SU-DHL-6 (cell line): ENCODE data around the gene CPED1.

Experiments used
- EZH2phosphoT487 ChIP-seq: fragments of 200-600 bp; sonication (generic), shearing (Covaris generic); conservative IDR thresholded peaks from 2 replicates; pipeline ENCODE4 v1.6.1; 2018; ENCODE audit warnings: mild to moderate bottlenecking, antibody characterized with exemption, low read length, moderate library complexity, mixed read lengths
- TF ChIP-seq, protein P1 (sequence below): fragments of 200-600 bp; sonication (generic); IDR thresholded peaks from one replicate; pipeline ENCODE4 v1.5.1; 2017; ENCODE audit warnings: antibody characterized with exemption, mild to moderate bottlenecking, low read length, moderate library complexity; ENCODE audit not compliant: insufficient read depth, poor library complexity, severe bottlenecking

DNA sequence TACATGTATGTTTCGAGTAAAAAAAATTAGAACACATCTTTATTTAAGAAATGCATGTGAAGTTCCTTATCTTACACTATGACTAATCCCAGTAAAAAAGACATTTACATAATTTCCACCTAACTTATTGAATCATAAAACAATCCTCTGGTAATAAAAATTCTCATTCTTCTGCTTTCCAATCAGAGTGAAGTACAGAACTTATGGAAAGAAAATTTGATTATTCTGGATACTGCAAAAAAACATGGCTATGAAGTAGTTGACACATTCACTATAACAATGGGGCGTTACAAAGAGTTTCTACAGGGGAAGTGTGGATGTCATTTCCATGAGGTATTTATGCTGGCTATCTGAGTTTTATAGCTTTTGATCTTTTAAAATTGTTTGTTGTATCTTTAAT is 282.6 kb downstream of the CPED1 start:
- TF ChIP-seq, protein P1, sequence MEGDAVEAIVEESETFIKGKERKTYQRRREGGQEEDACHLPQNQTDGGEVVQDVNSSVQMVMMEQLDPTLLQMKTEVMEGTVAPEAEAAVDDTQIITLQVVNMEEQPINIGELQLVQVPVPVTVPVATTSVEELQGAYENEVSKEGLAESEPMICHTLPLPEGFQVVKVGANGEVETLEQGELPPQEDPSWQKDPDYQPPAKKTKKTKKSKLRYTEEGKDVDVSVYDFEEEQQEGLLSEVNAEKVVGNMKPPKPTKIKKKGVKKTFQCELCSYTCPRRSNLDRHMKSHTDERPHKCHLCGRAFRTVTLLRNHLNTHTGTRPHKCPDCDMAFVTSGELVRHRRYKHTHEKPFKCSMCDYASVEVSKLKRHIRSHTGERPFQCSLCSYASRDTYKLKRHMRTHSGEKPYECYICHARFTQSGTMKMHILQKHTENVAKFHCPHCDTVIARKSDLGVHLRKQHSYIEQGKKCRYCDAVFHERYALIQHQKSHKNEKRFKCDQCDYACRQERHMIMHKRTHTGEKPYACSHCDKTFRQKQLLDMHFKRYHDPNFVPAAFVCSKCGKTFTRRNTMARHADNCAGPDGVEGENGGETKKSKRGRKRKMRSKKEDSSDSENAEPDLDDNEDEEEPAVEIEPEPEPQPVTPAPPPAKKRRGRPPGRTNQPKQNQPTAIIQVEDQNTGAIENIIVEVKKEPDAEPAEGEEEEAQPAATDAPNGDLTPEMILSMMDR = no peak
- TF ChIP-seq EZH2phosphoT487 = no peak
